VCaP (cell line): ENCODE data around the gene ZNF217.
"Not testable (repeated sequence)": the region's sequence is repeated elsewhere in the genome, so short reads cannot be mapped to it uniquely, and the experiment has no call there.

Experiments used
- H3K27ac ChIP-seq: fragments of 450-650 bp; 2 replicates; pipeline ENCODE4 v1.5.1; 2017
- CTCF ChIP-seq: fragments of 450-650 bp; conservative IDR thresholded peaks from 2 replicates; pipeline ENCODE4 v1.5.1; 2017; ENCODE audit warnings: mild to moderate bottlenecking, moderate library complexity

ZNF217 gene

GRCh38 chr20:53583660-53584549 lies 9.7 kb downstream of the ZNF217 start:
- H3K27ac ChIP-seq: not testable (repeated sequence)

- no peak for TF ChIP-seq CTCF
- no peak overlapping the region for H3K27ac ChIP-seq
Measured at GRCh38 chr20:53582574-53583351, 10.9 kb downstream of the ZNF217 start.

GRCh38 chr20:53582251-53582570 lies 11.4 kb downstream of the ZNF217 start:
- TF ChIP-seq CTCF: no peak
- peak overlapping the region; percentile 50; the same call in 1 of the 2 replicates for H3K27ac ChIP-seq

GRCh38 chr20:53581444-53582250 lies 12.0 kb downstream of the ZNF217 start:
- no peak for TF ChIP-seq CTCF
- peak overlapping the region; percentile 50 for H3K27ac ChIP-seq

DNA sequence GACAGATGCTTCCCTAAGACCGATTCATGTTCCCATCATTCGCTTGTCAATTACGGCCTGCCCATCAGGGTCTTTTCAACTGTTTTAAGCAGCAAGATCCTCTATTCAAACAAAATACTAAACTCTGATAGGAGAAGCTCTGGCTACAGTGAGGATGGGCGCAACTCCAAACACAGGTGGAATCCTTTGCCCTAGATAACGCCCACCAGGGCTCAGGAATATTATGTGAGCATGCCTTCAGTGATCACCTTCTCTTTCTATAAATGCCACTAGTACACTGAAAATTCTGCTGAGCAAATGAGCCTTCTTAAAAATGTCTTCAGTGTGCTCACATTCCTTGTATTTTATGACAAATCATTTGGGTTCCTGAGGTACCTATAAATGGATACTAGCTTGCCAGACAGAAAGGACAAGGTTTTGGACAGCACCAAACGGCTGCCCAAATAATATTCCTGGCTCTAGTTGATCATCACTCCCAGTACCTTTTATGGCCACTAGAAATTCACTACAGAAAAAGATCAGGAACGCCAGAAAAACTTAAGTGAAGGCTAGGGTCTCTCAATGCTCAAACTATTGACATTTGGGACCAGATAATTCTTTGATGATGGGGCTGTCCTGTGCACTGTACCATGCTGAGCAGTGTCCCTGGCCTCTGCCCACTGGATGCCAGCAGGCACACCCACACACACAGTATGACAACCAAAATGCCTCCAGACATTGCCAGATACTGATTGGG lies 13.1 kb downstream of the ZNF217 start:
- H3K27ac ChIP-seq: peak overlapping the region; percentile 50
- 0 out of 2 replicates have a peak, but pooled peaks have one; percentile 18 for TF ChIP-seq CTCF

DNA sequence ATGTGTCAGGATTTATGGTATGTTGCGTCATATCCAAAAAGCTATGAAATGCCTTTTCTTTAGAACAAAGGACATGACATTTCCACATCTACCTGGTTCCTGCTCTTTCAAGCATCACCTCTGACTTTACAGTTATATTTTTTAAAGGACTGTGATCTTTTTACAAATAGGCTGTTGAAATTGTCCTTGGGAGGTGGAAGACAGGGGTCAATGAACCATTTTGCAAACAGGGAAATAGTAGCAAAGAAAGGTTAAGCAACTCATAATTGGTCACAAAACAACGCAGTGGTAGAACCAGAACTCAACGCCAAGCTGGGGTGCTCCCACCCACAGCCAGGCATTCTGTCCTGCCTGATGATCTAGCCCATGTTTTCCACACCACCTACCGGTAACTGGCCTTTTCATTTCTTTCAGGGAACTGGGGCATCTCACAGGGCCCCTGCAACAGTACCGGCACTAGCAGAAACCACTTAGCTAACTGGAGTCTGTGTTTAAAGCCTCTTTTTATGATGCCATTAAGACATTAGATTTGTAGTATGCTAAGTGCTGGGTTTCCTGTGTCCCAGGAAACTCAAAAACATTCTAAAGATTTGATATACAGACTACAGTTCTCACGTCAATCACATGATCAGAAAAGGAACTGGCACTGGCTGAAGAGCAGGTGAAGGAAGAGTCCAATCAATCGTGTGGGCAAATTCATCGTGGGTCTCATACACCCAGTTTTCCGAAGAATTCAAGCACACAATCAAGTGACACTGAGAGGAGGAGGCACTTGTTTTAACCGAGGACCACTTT lies 13.9 kb downstream of the ZNF217 start:
- peak overlapping the region; percentile 50 for H3K27ac ChIP-seq
- TF ChIP-seq CTCF: no peak

- peak overlapping the region; percentile 50 for H3K27ac ChIP-seq
- no peak for TF ChIP-seq CTCF
Measured at GRCh38 chr20:53579266-53579580, 14.4 kb downstream of the ZNF217 start.
